Raji (cell line): Measurements from ENCODE around the gene CDKN2B-AS1.

Source experiments
- POLR2A ChIP-seq: IDR thresholded peaks from 2 replicates; pipeline ENCODE4 v1.6.1; 2011; ENCODE audit warnings: low read depth, low read length, control low read depth; ENCODE audit not compliant: insufficient read depth

The CDKN2B-AS1 gene

GRCh38 chr9:22154064-22154463 is 159.5 kb downstream of the CDKN2B-AS1 start:
- TF ChIP-seq POLR2A: no peak

DNA sequence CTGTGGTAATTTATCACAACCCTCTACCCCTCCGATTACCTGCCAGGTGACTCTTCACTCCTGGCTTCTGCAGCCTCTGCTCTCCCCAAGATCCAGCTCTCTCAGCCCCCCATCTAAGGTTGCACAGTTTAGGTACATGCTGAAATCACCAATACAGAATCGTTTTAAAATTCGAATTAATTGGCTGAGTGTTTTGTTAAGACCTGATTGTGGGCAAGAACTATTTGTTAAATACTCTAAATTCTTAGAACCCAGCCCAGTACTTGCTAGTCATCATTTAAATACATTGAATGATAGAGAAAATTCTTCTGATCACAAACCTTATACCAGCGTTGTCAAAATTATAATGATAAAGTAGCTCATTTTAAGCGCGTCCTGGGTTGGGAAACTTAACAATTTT is 162.0 kb downstream of the CDKN2B-AS1 start:
- TF ChIP-seq POLR2A: no peak

- no peak for TF ChIP-seq POLR2A
Observed at GRCh38 chr9:22157276-22157675, 162.7 kb downstream of the CDKN2B-AS1 start.

- no peak for TF ChIP-seq POLR2A
Observed at GRCh38 chr9:22157828-22158227, 163.2 kb downstream of the CDKN2B-AS1 start.

DNA sequence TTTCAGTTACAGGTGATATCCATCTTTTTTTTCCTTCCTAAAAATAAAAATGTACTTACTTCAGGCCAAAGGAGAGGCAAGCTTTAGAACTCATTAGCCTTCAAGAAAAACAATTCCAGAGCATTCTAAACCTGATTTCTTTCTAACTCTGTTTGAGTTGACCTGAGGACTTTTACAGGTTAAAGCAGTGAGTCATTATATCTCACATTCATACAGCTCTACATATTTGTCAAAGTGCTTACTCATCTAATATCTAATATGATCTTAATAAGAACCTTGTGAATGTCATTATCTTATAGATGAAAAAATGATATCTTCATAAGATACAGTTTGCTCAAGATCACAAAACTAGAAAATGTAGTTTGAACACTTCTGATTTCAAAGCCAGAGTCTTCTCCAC is 163.7 kb downstream of the CDKN2B-AS1 start:
- no peak for TF ChIP-seq POLR2A

DNA sequence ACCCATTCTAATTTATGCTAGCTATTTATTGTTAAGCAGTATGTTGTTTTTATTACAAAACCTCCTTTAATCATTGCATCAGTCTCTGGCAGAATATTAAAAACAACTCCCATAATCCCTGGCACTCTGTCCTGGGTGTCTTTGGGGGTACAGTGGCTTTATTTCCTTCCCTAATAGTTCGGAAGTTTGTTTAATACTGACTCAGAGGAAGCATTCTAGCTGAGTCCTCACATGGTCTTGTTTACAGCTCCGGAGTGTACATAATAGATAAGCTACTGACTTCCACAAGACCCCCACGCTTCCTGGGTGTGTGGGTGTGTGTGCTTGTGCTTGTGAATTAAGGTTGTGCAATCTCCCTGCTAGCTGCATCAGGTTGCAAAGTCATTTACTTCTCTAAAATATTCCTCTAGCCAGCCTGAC is 164.3 kb downstream of the CDKN2B-AS1 start:
- no peak for TF ChIP-seq POLR2A

GRCh38 chr9:22159586-22159985 is 165.0 kb downstream of the CDKN2B-AS1 start:
- no peak for TF ChIP-seq POLR2A

- TF ChIP-seq POLR2A: no peak
Observed at GRCh38 chr9:22160221-22160620, 165.6 kb downstream of the CDKN2B-AS1 start.

GRCh38 chr9:22165144-22165543 is 170.6 kb downstream of the CDKN2B-AS1 start:
- no peak for TF ChIP-seq POLR2A

DNA sequence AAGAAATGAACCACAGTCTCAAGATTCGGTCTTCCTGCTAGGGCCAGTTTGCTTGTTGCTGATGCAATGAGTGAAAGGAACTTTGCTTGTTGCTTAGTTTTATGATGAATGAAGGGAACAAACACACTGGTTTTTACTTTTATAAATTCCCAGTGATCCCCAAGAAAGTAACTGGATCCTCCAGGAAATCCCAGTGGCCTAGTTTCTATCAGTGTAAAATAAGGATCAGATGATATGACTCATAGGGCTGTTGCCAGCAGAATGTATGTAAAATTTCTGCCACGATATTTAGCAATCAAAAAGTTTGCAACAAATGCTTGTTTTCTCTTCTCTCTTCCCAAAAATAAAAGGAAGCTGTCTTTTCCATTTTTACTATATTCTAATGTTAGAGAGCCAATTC is 174.7 kb downstream of the CDKN2B-AS1 start:
- no peak for TF ChIP-seq POLR2A

DNA sequence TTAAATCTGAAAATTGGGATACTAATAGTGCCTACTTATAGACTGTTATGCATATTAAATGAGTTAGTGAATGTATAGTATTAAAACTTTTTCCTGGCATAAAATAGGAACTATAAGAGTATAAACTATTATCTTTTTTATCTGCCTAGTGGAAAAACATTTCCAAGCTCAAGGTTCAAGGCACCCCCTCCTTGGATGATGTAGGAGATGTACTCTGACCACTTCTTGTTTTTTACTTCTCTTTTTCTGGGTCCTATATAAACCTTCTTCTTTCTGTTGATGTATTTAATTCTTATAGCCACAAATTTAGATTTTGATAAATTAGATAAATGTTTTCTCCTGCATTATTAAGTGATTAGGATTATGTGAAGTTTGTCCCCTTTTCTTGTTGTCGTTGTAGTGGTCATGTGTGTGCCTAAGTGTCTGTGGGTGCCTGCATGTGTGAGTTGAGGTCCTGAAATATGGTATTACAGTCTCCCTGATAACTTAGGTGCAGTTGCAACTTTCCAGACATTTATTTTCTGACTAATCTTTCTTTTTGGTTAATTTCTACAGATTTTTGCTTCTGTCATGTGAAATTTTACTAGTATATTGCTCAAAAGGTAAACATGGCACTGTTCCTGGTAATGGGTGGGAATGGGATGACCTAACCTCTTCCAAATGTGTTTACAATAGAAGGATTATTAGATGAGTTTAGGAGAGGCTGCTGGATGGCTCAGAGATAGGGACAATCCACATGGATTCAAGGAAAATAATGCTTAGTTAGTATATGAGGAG is 175.3 kb downstream of the CDKN2B-AS1 start:
- no peak for TF ChIP-seq POLR2A
